Measurements from ENCODE around the gene NRDE2. TPM values are rescaled to one million over a fixed set of nuclear protein-coding genes. Genes with fewer than 3 reads are reported as not detected.
"Not testable (repeated sequence)": the region's sequence is repeated elsewhere in the genome, so short reads cannot be mapped to it uniquely, and the experiment has no call there.

The NRDE2 gene
- total RNA-seq, 1 donor = 12.1 TPM

DNA sequence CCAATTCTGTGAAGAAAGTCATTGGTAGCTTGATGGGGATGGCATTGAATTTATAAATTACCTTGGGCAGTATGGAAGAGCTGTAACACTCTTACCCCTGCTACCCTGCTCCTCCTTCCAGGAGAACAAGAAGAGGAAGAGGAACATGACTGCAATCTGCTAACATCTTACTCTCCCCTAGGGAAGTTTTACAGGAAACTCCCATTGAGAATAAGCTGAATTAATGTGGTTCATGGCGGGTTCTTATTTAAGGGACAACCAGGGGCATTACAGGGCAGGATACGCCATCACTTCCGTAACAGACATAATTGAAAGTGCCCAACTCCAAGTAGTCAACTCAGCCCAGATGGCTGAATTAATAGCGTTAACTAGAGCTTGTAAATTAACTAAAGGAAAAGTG, 84.8 kb downstream of the NRDE2 start:
- TF ChIP-seq, protein P1, sequence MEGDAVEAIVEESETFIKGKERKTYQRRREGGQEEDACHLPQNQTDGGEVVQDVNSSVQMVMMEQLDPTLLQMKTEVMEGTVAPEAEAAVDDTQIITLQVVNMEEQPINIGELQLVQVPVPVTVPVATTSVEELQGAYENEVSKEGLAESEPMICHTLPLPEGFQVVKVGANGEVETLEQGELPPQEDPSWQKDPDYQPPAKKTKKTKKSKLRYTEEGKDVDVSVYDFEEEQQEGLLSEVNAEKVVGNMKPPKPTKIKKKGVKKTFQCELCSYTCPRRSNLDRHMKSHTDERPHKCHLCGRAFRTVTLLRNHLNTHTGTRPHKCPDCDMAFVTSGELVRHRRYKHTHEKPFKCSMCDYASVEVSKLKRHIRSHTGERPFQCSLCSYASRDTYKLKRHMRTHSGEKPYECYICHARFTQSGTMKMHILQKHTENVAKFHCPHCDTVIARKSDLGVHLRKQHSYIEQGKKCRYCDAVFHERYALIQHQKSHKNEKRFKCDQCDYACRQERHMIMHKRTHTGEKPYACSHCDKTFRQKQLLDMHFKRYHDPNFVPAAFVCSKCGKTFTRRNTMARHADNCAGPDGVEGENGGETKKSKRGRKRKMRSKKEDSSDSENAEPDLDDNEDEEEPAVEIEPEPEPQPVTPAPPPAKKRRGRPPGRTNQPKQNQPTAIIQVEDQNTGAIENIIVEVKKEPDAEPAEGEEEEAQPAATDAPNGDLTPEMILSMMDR (IDR thresholded peaks at IDR 0.05; ENCODE audit: insufficient read depth, low read depth, low read length) = no peak
- no peak for DNase-seq (ENCODE audit: low read depth)
- H3K4me3 ChIP-seq (ENCODE audit: low read depth, low read length) = no peak overlapping the region

GRCh38 chr14:90242444-90242843, 89.3 kb downstream of the NRDE2 start:
- TF ChIP-seq, protein P1 (IDR thresholded peaks at IDR 0.05; ENCODE audit: insufficient read depth, low read depth, low read length) = no peak
- no peak for DNase-seq (ENCODE audit: low read depth)
- H3K4me3 ChIP-seq (ENCODE audit: low read depth, low read length) = no peak overlapping the region

DNA sequence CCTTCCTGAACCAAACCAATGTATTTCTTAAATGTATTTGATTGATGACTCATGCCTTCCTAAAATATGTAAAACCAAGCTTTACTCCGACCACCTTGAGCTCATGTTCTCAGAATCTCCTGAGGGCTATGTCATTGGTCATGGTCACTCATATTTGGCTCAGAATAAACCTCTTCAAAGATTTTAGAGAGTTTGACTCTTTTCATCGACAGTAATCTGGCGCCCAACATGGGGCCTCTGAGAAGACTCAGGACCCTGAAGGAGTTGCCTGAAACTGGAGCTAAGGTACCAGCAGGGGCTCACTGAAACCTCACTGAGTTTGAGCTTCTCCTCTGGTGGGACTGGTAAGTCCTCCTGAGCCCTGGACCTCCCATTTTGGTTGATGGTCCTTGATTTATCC, 92.6 kb downstream of the NRDE2 start:
- no peak overlapping the region for H3K4me3 ChIP-seq (ENCODE audit: low read depth, low read length)
- TF ChIP-seq, protein P1 (IDR thresholded peaks at IDR 0.05; ENCODE audit: insufficient read depth, low read depth, low read length) = no peak
- no peak for DNase-seq (ENCODE audit: low read depth)

- no peak overlapping the region for H3K4me3 ChIP-seq (ENCODE audit: low read depth, low read length)
- TF ChIP-seq, protein P1 (IDR thresholded peaks at IDR 0.05; ENCODE audit: insufficient read depth, low read depth, low read length) = peak; percentile 88
- DNase-seq (ENCODE audit: low read depth) = peak; percentile 62
Observed at GRCh38 chr14:90235179-90235976, 96.4 kb downstream of the NRDE2 start.

GRCh38 chr14:90229942-90230341, 101.8 kb downstream of the NRDE2 start:
- not testable (repeated sequence) for H3K4me3 ChIP-seq (ENCODE audit: low read depth, low read length)

DNA sequence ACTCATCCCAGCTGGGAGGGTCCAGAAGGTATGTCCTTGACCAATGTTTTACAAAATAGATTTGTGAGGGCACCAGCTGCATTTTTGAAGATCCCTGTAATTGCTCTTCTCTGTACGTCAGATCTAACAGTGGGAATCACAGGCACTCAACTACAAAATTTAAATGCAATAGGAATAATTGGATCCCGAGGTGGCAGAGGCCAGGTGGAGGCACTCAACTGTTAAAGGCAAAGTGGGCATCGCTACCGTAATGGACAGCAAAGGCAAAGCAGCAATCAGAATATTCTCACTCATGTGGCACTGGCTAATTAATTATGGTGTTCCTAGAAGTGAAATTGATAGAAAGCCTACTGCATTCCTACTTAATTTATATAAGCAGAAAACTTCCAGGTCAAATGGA, 103.3 kb downstream of the NRDE2 start:
- DNase-seq (ENCODE audit: low read depth) = no peak
- TF ChIP-seq, protein P1 (IDR thresholded peaks at IDR 0.05; ENCODE audit: insufficient read depth, low read depth, low read length) = no peak
- no peak overlapping the region for H3K4me3 ChIP-seq (ENCODE audit: low read depth, low read length)

More at GRCh38 chr14:90229942-90230341, 101.8 kb downstream of the NRDE2 start:
- not testable (repeated sequence) for DNase-seq (ENCODE audit: low read depth)

Other genes starting within 250 kb of the NRDE2 start
- gene PSMC1, start 75.4 kb downstream of the NRDE2 start, total RNA-seq = 88.3 and 113 TPM in 2 replicates
- 173 and 286 TPM in 2 replicates for gene CALM1, start 65.1 kb upstream of the NRDE2 start, total RNA-seq

All from fibroblast of villous mesenchyme (primary cell).